ENCODE results near the gene MAP3K21.

- TF ChIP-seq EZH2 (IDR thresholded peaks at IDR 0.05; ENCODE audit: borderline replicate concordance, low read depth, low read length, severe bottlenecking), result no peak
- TF ChIP-seq, protein P1, sequence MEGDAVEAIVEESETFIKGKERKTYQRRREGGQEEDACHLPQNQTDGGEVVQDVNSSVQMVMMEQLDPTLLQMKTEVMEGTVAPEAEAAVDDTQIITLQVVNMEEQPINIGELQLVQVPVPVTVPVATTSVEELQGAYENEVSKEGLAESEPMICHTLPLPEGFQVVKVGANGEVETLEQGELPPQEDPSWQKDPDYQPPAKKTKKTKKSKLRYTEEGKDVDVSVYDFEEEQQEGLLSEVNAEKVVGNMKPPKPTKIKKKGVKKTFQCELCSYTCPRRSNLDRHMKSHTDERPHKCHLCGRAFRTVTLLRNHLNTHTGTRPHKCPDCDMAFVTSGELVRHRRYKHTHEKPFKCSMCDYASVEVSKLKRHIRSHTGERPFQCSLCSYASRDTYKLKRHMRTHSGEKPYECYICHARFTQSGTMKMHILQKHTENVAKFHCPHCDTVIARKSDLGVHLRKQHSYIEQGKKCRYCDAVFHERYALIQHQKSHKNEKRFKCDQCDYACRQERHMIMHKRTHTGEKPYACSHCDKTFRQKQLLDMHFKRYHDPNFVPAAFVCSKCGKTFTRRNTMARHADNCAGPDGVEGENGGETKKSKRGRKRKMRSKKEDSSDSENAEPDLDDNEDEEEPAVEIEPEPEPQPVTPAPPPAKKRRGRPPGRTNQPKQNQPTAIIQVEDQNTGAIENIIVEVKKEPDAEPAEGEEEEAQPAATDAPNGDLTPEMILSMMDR (IDR thresholded peaks at IDR 0.05; ENCODE audit: borderline replicate concordance, extremely low read depth, low read length, poor library complexity, severe bottlenecking), result no peak
Observed at GRCh38 chr1:233343262-233343661, 15.7 kb downstream of the MAP3K21 start.
